Endothelial cell of umbilical vein (primary cell): ENCODE measurements around the gene ATP13A4. TPM values are rescaled to one million over a fixed set of nuclear protein-coding genes. Genes with fewer than 3 reads are reported as not detected.

Source experiments
- BruUV-seq: library from RNA; stranded (reverse); fragments of 400-500 nt; replicated peaks from 2 replicates; lab custom pipeline; 2021; lab: Mats Ljungman, UMichigan
- CTCF ChIA-PET: fragments of 300-600, 350-600 bp; sonication (Branson Sonifier 250); formaldehyde crosslinking; loops from one replicate; lab custom pipeline; 2021; ENCODE audit warnings: antibody characterized with exemption, inconsistent platforms; lab: Charles Lee
- POLR2A ChIA-PET: fragments of 300-600, 350-600 bp; sonication (Branson Sonifier 250); formaldehyde crosslinking; loops from one replicate; lab custom pipeline; 2021; ENCODE audit warnings: antibody characterized with exemption, inconsistent platforms; lab: Charles Lee
- DNase-seq: peaks from one replicate; pipeline ENCODE4 v3.0.0-alpha.2; 2011; ENCODE audit warnings: low read depth, low spot score
- FAIRE-seq: peaks from 2 replicates; lab custom pipeline; 2011; peaks lifted over from hg19 to GRCh38; lab: Jason Lieb, UNC
- H2AFZ ChIP-seq: 2 replicates; pipeline ENCODE4 v1.6.0; 2012; ENCODE audit warnings: low read depth, low read length, control low read depth, inconsistent platforms
- H3K27ac ChIP-seq: 2 replicates; pipeline ENCODE4 v1.5.1; 2011; ENCODE audit warnings: low read depth, mild to moderate bottlenecking, control low read depth, low read length, moderate library complexity; ENCODE audit not compliant: insufficient read depth
- H3K27me3 ChIP-seq, 2 experiments: 2 replicates each; pipeline versions ENCODE4 v1.6.0 to v1.6.1; 2011; ENCODE audit warnings: low read length in 2 of 2, mixed read lengths in 1 of 2; ENCODE audit not compliant: control insufficient read depth in 2 of 2, insufficient read depth in 2 of 2
- H3K36me3 ChIP-seq, 2 experiments: 2 replicates in 1 of 2; 3 replicates in 1 of 2; pipeline ENCODE4 v1.5.1; 2011; ENCODE audit warnings: low read length in 2 of 2, mild to moderate bottlenecking in 1 of 2, moderate library complexity in 1 of 2; ENCODE audit not compliant: control insufficient read depth in 2 of 2, insufficient read depth in 2 of 2; ENCODE audit errors: extremely low read depth in 1 of 2
- H3K4me1 ChIP-seq: 3 replicates; pipeline ENCODE4 v1.5.1; 2011; ENCODE audit warnings: mild to moderate bottlenecking, low read length; ENCODE audit not compliant: control insufficient read depth, insufficient read depth; ENCODE audit errors: extremely low read depth
- H3K4me2 ChIP-seq: 2 replicates; pipeline ENCODE4 v1.6.1; 2011; ENCODE audit warnings: low read length, control low read depth, mixed read lengths; ENCODE audit not compliant: insufficient read depth
- H3K4me3 ChIP-seq, 3 experiments: fragments of 200-600 bp in 1 of 3; sonication (generic), shearing (Covaris generic) in 1 of 3; replicated peaks in 1 of 3; 2 replicates each; pipeline ENCODE4 v1.5.1; 2011 to 2016; ENCODE audit warnings: control low read depth in 3 of 3, low read length in 3 of 3, mild to moderate bottlenecking in 2 of 3, inconsistent platforms in 1 of 3, low read depth in 1 of 3, moderate library complexity in 1 of 3; ENCODE audit not compliant: insufficient read depth in 1 of 3
- H3K79me2 ChIP-seq: 2 replicates; pipeline ENCODE4 v1.6.0; 2012; ENCODE audit warnings: low read length, inconsistent platforms; ENCODE audit not compliant: control insufficient read depth, insufficient read depth
- H3K9ac ChIP-seq: replicated peaks from 2 replicates; pipeline ENCODE3; 2011; ENCODE audit warnings: low read length, control low read depth; ENCODE audit not compliant: insufficient read depth; ENCODE audit errors: extremely low read depth
- H3K9me1 ChIP-seq: replicated peaks from 3 replicates; pipeline ENCODE4 v1.6.0; 2011; ENCODE audit warnings: mild to moderate bottlenecking, low read length; ENCODE audit not compliant: control insufficient read depth, insufficient read depth; ENCODE audit errors: extremely low read depth
- H3K9me3 ChIP-seq: replicated peaks from 2 replicates; pipeline ENCODE4 v1.5.1; 2012; ENCODE audit warnings: low read length, inconsistent platforms; ENCODE audit not compliant: control insufficient read depth, insufficient read depth
- H4K20me1 ChIP-seq: replicated peaks from 2 replicates; pipeline ENCODE3; 2011; ENCODE audit warnings: mild to moderate bottlenecking, low read length; ENCODE audit not compliant: control insufficient read depth, insufficient read depth; ENCODE audit errors: extremely low read depth
- EZH2 ChIP-seq: IDR thresholded peaks from 2 replicates; pipeline ENCODE4 v1.6.1; 2012; ENCODE audit warnings: borderline replicate concordance, low read depth, mild to moderate bottlenecking, moderate library complexity, low read length, inconsistent platforms; ENCODE audit not compliant: severe bottlenecking
- FOS ChIP-seq: IDR thresholded peaks from 2 replicates; pipeline ENCODE4 v1.6.1; 2011; ENCODE audit warnings: mild to moderate bottlenecking, low read length, moderate library complexity, borderline replicate concordance; ENCODE audit not compliant: insufficient read depth
- GATA2 ChIP-seq: IDR thresholded peaks from 2 replicates; pipeline ENCODE4 v1.7.0; 2011; ENCODE audit warnings: low read depth, mild to moderate bottlenecking, moderate library complexity, mixed read lengths, low read length; ENCODE audit not compliant: insufficient read length, insufficient read depth
- JUN ChIP-seq: IDR thresholded peaks from 2 replicates; pipeline ENCODE4 v1.6.1; 2011; ENCODE audit warnings: borderline replicate concordance, low read depth; ENCODE audit not compliant: insufficient read length, insufficient read depth
- MYC ChIP-seq: IDR thresholded peaks from one replicate; pipeline ENCODE4 v1.6.1; 2011; ENCODE audit warnings: mild to moderate bottlenecking, low read depth, low read length
- POLR2A ChIP-seq: IDR thresholded peaks from 2 replicates; pipeline ENCODE4 v1.6.1; 2012; ENCODE audit warnings: low read depth, mild to moderate bottlenecking, control low read depth, low read length
- POLR2AphosphoS5 ChIP-seq: IDR thresholded peaks from 2 replicates; pipeline ENCODE4 v1.6.1; 2012; ENCODE audit warnings: low read depth, mild to moderate bottlenecking, control low read depth, low read length, moderate library complexity; ENCODE audit not compliant: insufficient read depth
- dilution Hi-C: fragments of 300-500 bp; cut with MboI; formaldehyde crosslinking; loops from one replicate; pipeline ENCODE4 v1.15.0; 2019; ENCODE audit warnings: low sequenced_read_pairs; ENCODE audit not compliant: extremely low pct_ligation_motif_present
- intact Hi-C: fragments of 100-400 bp; cut with micrococcal nuclease; formaldehyde crosslinking; loops from one replicate; pipeline ENCODE4 v1.10.0; 2022
- polyA plus RNA-seq, 4 experiments: library from polyadenylated mRNA; depleted of rRNA in 3 of 4; stranded (reverse) in 3 of 4; unstranded in 1 of 4; fragments of >200 nt; gene quantifications; 2 replicates each; pipeline versions ENCODE4 v1.2.1 to v1.2.3, GENCODE V29; 2011 to 2012; ENCODE audit warnings: missing spikeins in 1 of 4
- total RNA-seq: library from RNA; stranded (reverse); gene quantifications from 2 replicates; pipeline ENCODE4 v1.2.3, GENCODE V29; 2021
- TF ChIP-seq, protein P1 (sequence below), 2 donors: IDR thresholded peaks; 1 replicate in 1 of 2; 2 replicates in 1 of 2; pipeline ENCODE4 v1.5.1; 2011; ENCODE audit warnings: low read length in 2 of 2, mild to moderate bottlenecking in 2 of 2, moderate library complexity in 2 of 2, control low read depth in 1 of 2, inconsistent platforms in 1 of 2, low read depth in 1 of 2; ENCODE audit not compliant: insufficient read depth in 1 of 2; ENCODE audit errors: extremely low read depth in 1 of 2
- TF ChIP-seq, protein P2 (sequence below): IDR thresholded peaks from 2 replicates; pipeline ENCODE4 v1.6.1; 2011; ENCODE audit not compliant: insufficient read depth, insufficient read length

The ATP13A4 gene
- total and polyA plus RNA-seq, 2 donors (not counting 3 experiments of a cell fraction or from before 2014, with no cell fraction given) = not detected

DNA sequence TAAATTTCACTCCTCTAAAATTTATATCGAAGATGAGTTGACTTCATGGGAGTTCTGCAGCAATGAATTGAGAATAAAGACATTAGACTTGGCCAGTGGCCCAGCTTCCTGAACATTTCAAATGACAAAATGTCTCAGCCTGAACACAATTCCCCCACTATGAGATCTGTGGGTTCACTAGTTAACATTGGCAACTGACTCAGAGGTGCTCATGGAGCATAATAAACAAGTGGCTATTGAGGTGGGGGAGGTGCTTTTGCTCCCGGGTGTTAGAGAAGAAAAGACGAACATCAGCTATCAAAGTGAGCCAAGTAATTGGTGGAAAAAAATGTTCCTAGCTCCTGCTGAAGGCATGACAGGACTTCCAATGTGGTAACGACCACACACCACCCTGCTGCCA lies 6.3 kb downstream of the ATP13A4 start:
- no peak for FAIRE-seq
- no peak overlapping the region for H3K4me2 ChIP-seq
- no peaks in the 10 kb centered on the region for H4K20me1 ChIP-seq
- H3K4me1 ChIP-seq = no peaks in the 10 kb centered on the region
- BruUV-seq = no TSS peak
- H3K27me3 ChIP-seq = no peaks in the 10 kb centered on the region
- no peak overlapping the region for H3K4me3 ChIP-seq
- DNase-seq = no peak
- CTCF ChIA-PET = interaction anchor here (1.0 to 1.2 kb wide), 2 partner anchors 11 to 128 kb away, joined by 3 read pairs; no protein-coding TSS in a partner anchor
- TF ChIP-seq FOS (no peak), JUN (no peak), POLR2AphosphoS5 (no peak), MYC (no peak), GATA2 (no peak), POLR2A (no peak), EZH2 (no peak)
- TF ChIP-seq, protein P1, sequence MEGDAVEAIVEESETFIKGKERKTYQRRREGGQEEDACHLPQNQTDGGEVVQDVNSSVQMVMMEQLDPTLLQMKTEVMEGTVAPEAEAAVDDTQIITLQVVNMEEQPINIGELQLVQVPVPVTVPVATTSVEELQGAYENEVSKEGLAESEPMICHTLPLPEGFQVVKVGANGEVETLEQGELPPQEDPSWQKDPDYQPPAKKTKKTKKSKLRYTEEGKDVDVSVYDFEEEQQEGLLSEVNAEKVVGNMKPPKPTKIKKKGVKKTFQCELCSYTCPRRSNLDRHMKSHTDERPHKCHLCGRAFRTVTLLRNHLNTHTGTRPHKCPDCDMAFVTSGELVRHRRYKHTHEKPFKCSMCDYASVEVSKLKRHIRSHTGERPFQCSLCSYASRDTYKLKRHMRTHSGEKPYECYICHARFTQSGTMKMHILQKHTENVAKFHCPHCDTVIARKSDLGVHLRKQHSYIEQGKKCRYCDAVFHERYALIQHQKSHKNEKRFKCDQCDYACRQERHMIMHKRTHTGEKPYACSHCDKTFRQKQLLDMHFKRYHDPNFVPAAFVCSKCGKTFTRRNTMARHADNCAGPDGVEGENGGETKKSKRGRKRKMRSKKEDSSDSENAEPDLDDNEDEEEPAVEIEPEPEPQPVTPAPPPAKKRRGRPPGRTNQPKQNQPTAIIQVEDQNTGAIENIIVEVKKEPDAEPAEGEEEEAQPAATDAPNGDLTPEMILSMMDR (IDR thresholded peaks at IDR 0.05; ENCODE audit: extremely low read depth in 1 of 2, insufficient read depth in 1 of 2, low read depth in 1 of 2, low read length in 2 of 2) = no peak
- TF ChIP-seq, protein P2, sequence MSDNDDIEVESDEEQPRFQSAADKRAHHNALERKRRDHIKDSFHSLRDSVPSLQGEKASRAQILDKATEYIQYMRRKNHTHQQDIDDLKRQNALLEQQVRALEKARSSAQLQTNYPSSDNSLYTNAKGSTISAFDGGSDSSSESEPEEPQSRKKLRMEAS = no peak
- no peaks in the 10 kb centered on the region for H3K9me3 ChIP-seq
- no peaks in the 10 kb centered on the region for H3K79me2 ChIP-seq
- no peaks in the 10 kb centered on the region for H3K36me3 ChIP-seq
- intact Hi-C loops = no loop called here
- H2AFZ ChIP-seq = no peak overlapping the region
- dilution Hi-C loops = no loop called here
- POLR2A ChIA-PET = no interaction called here
- no peaks in the 10 kb centered on the region for H3K9me1 ChIP-seq
- H3K27ac ChIP-seq = no peak overlapping the region
- no peak overlapping the region for H3K9ac ChIP-seq
